NCI-H2227 (cell line): ENCODE results near the gene SEC24B.
"Not testable (repeated sequence)": the region's sequence is repeated elsewhere in the genome, so short reads cannot be mapped to it uniquely, and the experiment has no call there.

ENCODE experiments used
- DNase-seq: peaks from one replicate; lab custom pipeline; 2025; ENCODE audit not compliant: unreplicated experiment; lab: John Stamatoyannopoulos, UW

SEC24B gene

GRCh38 chr4:109497511-109497910, 63.9 kb downstream of the SEC24B start:
- no peak for DNase-seq

- DNase-seq, result no peak
Observed at GRCh38 chr4:109499513-109499912, 65.9 kb downstream of the SEC24B start.

GRCh38 chr4:109506890-109507289, 73.3 kb downstream of the SEC24B start:
- no peak for DNase-seq

- no peak for DNase-seq
Observed at GRCh38 chr4:109510687-109511086, 77.1 kb downstream of the SEC24B start.

- DNase-seq, result no peak
Observed at GRCh38 chr4:109511414-109511813, 77.8 kb downstream of the SEC24B start.

- not testable (repeated sequence) for DNase-seq
Observed at GRCh38 chr4:109513368-109513767, 79.8 kb downstream of the SEC24B start.

GRCh38 chr4:109532182-109532581, 98.6 kb downstream of the SEC24B start:
- no peak for DNase-seq

GRCh38 chr4:109545401-109545800, 111.8 kb downstream of the SEC24B start:
- DNase-seq, result no peak

GRCh38 chr4:109547394-109547793, 113.8 kb downstream of the SEC24B start:
- no peak for DNase-seq

- DNase-seq, result no peak
Observed at GRCh38 chr4:109548655-109549054, 115.0 kb downstream of the SEC24B start.

GRCh38 chr4:109552237-109552636, 118.6 kb downstream of the SEC24B start:
- no peak for DNase-seq

- no peak for DNase-seq
Observed at GRCh38 chr4:109553130-109553529, 119.5 kb downstream of the SEC24B start.

- no peak for DNase-seq
Observed at GRCh38 chr4:109554971-109555370, 121.4 kb downstream of the SEC24B start.

GRCh38 chr4:109557433-109557832, 123.8 kb downstream of the SEC24B start:
- no peak for DNase-seq

GRCh38 chr4:109558095-109558494, 124.5 kb downstream of the SEC24B start:
- DNase-seq, result not testable (repeated sequence)

GRCh38 chr4:109559625-109559982, 126.0 kb downstream of the SEC24B start:
- no peak for DNase-seq

- peak; percentile 93 for DNase-seq
Observed at GRCh38 chr4:109559983-109560686, 126.5 kb downstream of the SEC24B start, which contains the start of gene MCUB. Gene MCUB, plus strand, starts transcription at chr4:109560246. Its CDS starts 92 bp downstream, at chr4:109560338.

GRCh38 chr4:109560687-109561461, 127.3 kb downstream of the SEC24B start:
- DNase-seq, result peak; percentile 36

- DNase-seq, result peak; percentile 45
Observed at GRCh38 chr4:109562457-109563239, 129.0 kb downstream of the SEC24B start.

GRCh38 chr4:109571494-109571893, 137.9 kb downstream of the SEC24B start:
- no peak for DNase-seq

- DNase-seq, result no peak
Observed at GRCh38 chr4:109572154-109572553, 138.5 kb downstream of the SEC24B start.

GRCh38 chr4:109574443-109574850, 140.8 kb downstream of the SEC24B start:
- no peak for DNase-seq
